Astrocyte (in vitro differentiated cells and primary cell): ENCODE data around the gene ZIC4. TPM values are rescaled to one million over a fixed set of nuclear protein-coding genes. Genes with fewer than 3 reads are reported as not detected.

Source experiments
- DNase-seq: peaks from one replicate; pipeline ENCODE4 v3.0.0-alpha.2; 2010; ENCODE audit warnings: low read depth
- FAIRE-seq: peaks from 2 replicates; lab custom pipeline; 2011; peaks lifted over from hg19 to GRCh38; lab: Jason Lieb, UNC
- H2AFZ ChIP-seq: 2 replicates; pipeline ENCODE4 v1.6.0; 2012; ENCODE audit warnings: low read depth, low read length, inconsistent platforms
- H3K27ac ChIP-seq: 2 replicates; pipeline ENCODE4 v1.5.1; 2011; ENCODE audit warnings: low read depth, low read length, inconsistent platforms
- H3K27me3 ChIP-seq: 2 replicates; pipeline ENCODE4 v1.6.0; 2011; ENCODE audit warnings: low read length, inconsistent platforms; ENCODE audit not compliant: insufficient read depth
- H3K36me3 ChIP-seq: 2 replicates; pipeline ENCODE4 v1.5.1; 2011; ENCODE audit warnings: low read length, inconsistent platforms; ENCODE audit not compliant: insufficient read depth
- H3K4me1 ChIP-seq: 2 replicates; pipeline ENCODE4 v1.5.1; 2011; ENCODE audit warnings: low read length, inconsistent platforms; ENCODE audit not compliant: insufficient read depth
- H3K4me2 ChIP-seq: 2 replicates; pipeline ENCODE4 v1.6.0; 2012; ENCODE audit warnings: low read length, inconsistent platforms
- H3K4me3 ChIP-seq: 2 replicates; pipeline ENCODE4 v1.5.1; 2011; ENCODE audit warnings: low read depth, mild to moderate bottlenecking, low read length, inconsistent platforms; ENCODE audit not compliant: insufficient read depth
- H3K79me2 ChIP-seq: 2 replicates; pipeline ENCODE4 v1.6.0; 2012; ENCODE audit warnings: mild to moderate bottlenecking, low read length, inconsistent platforms; ENCODE audit not compliant: insufficient read depth
- H3K9ac ChIP-seq: 2 replicates; pipeline ENCODE4 v1.6.0; 2012; ENCODE audit warnings: mild to moderate bottlenecking, low read length, inconsistent platforms
- H3K9me3 ChIP-seq: 2 replicates; pipeline ENCODE4 v1.5.1; 2012; ENCODE audit warnings: low read depth, mild to moderate bottlenecking, low read length, inconsistent platforms; ENCODE audit not compliant: insufficient read depth
- H4K20me1 ChIP-seq: 2 replicates; pipeline ENCODE4 v1.6.0; 2012; ENCODE audit warnings: low read length, inconsistent platforms; ENCODE audit not compliant: insufficient read depth
- H3K27ac Mint-ChIP-seq: one replicate; pipeline ENCODE4 v1.8.0; 2021; ENCODE audit warnings: mild to moderate bottlenecking, mixed read lengths; ENCODE audit not compliant: unreplicated experiment
- H3K27me3 Mint-ChIP-seq: one replicate; pipeline ENCODE4 v1.8.0; 2021; ENCODE audit warnings: low read depth, mixed read lengths; ENCODE audit not compliant: unreplicated experiment
- H3K36me3 Mint-ChIP-seq: one replicate; pipeline ENCODE4 v1.8.0; 2021; ENCODE audit warnings: low read depth, mixed read lengths; ENCODE audit not compliant: unreplicated experiment
- H3K4me1 Mint-ChIP-seq: one replicate; pipeline ENCODE4 v1.8.0; 2021; ENCODE audit warnings: low read depth, mixed read lengths; ENCODE audit not compliant: unreplicated experiment
- H3K4me3 Mint-ChIP-seq: one replicate; pipeline ENCODE4 v1.8.0; 2021; ENCODE audit warnings: mild to moderate bottlenecking, moderate library complexity, mixed read lengths; ENCODE audit not compliant: unreplicated experiment
- H3K9me3 Mint-ChIP-seq: one replicate; pipeline ENCODE4 v1.8.0; 2021; ENCODE audit warnings: mild to moderate bottlenecking, mixed read lengths; ENCODE audit not compliant: unreplicated experiment
- CTCF ChIP-seq: IDR thresholded peaks from 2 replicates; pipeline ENCODE4 v1.5.1; 2011; ENCODE audit warnings: low read depth, mild to moderate bottlenecking, inconsistent platforms, low read length, moderate library complexity; ENCODE audit not compliant: insufficient read depth
- EZH2 ChIP-seq: IDR thresholded peaks from 2 replicates; pipeline ENCODE4 v1.6.1; 2012; ENCODE audit warnings: mild to moderate bottlenecking, low read length, inconsistent platforms; ENCODE audit not compliant: insufficient read depth
- total RNA-seq: library from RNA; stranded (reverse); gene quantifications from 2 replicates; pipeline ENCODE4 v1.2.1, GENCODE V29; 2021

ZIC4 gene
- total RNA-seq, 1 donor from 2014 or later = not detected

GRCh38 chr3:147343926-147344325 lies 62.4 kb downstream of the ZIC4 start:
- no peaks in the 10 kb centered on the region for H4K20me1 ChIP-seq
- Mint-ChIP-seq H3K27me3 (no peaks in the 10 kb centered on the region), H3K4me1 (no peaks in the 10 kb centered on the region), H3K4me3 (no peak overlapping the region), H3K36me3 (no peaks in the 10 kb centered on the region), H3K27ac (no peak overlapping the region), H3K9me3 (no peaks in the 10 kb centered on the region)
- no peak overlapping the region for H3K4me2 ChIP-seq
- DNase-seq = no peak
- TF ChIP-seq CTCF = no peak
- no peak for TF ChIP-seq EZH2
- no peak for FAIRE-seq
- H3K4me3 ChIP-seq = no peak overlapping the region
- no peaks in the 10 kb centered on the region for H3K79me2 ChIP-seq
- no peak overlapping the region for H3K27ac ChIP-seq
- no peak overlapping the region for H3K9ac ChIP-seq
- H3K36me3 ChIP-seq = no peaks in the 10 kb centered on the region
- no peaks in the 10 kb centered on the region for H3K27me3 ChIP-seq
- no peaks in the 10 kb centered on the region for H3K9me3 ChIP-seq
- no peaks in the 10 kb centered on the region for H3K4me1 ChIP-seq
- H2AFZ ChIP-seq = no peak overlapping the region

DNA sequence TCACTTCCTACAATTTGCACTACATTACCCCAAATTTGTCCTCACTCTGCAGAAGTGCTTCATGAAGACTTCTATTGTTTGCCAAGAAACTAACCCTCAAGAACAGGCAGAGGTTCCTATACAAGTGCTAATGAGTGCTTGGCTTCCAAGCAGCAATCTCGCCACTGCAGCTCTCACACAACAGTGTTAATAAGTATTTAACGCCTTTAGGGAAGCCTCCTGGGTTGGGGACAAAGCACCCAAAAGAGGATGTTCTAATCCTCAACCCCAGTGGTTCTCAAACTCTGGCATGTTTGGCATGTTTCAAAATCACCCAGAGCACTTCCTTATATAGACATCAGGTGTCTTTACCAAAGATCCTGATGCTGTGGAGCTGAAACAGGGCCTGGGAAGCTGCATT lies 64.6 kb downstream of the ZIC4 start:
- H3K9me3 Mint-ChIP-seq = no peaks in the 10 kb centered on the region

More for the DNA sequence above, 64.6 kb downstream of the ZIC4 start:
- Histone ChIP-seq H2AFZ (no peak overlapping the region), H3K4me1 (no peaks in the 10 kb centered on the region), H3K9ac (no peak overlapping the region), H3K9me3 (no peaks in the 10 kb centered on the region), H3K79me2 (no peaks in the 10 kb centered on the region), H3K27me3 (no peaks in the 10 kb centered on the region), H3K36me3 (no peaks in the 10 kb centered on the region), H3K27ac (no peak overlapping the region), H4K20me1 (no peaks in the 10 kb centered on the region), H3K4me2 (no peak overlapping the region), H3K4me3 (no peak overlapping the region)
- H3K27me3 Mint-ChIP-seq = no peaks in the 10 kb centered on the region
- no peak overlapping the region for H3K27ac Mint-ChIP-seq
- no peaks in the 10 kb centered on the region for H3K4me1 Mint-ChIP-seq
- TF ChIP-seq EZH2 (no peak), CTCF (no peak)
- no peak for DNase-seq
- H3K4me3 Mint-ChIP-seq = no peak overlapping the region
- no peaks in the 10 kb centered on the region for H3K36me3 Mint-ChIP-seq
- FAIRE-seq = no peak
